ENCODE measurements around the gene PTPN22.

DNA sequence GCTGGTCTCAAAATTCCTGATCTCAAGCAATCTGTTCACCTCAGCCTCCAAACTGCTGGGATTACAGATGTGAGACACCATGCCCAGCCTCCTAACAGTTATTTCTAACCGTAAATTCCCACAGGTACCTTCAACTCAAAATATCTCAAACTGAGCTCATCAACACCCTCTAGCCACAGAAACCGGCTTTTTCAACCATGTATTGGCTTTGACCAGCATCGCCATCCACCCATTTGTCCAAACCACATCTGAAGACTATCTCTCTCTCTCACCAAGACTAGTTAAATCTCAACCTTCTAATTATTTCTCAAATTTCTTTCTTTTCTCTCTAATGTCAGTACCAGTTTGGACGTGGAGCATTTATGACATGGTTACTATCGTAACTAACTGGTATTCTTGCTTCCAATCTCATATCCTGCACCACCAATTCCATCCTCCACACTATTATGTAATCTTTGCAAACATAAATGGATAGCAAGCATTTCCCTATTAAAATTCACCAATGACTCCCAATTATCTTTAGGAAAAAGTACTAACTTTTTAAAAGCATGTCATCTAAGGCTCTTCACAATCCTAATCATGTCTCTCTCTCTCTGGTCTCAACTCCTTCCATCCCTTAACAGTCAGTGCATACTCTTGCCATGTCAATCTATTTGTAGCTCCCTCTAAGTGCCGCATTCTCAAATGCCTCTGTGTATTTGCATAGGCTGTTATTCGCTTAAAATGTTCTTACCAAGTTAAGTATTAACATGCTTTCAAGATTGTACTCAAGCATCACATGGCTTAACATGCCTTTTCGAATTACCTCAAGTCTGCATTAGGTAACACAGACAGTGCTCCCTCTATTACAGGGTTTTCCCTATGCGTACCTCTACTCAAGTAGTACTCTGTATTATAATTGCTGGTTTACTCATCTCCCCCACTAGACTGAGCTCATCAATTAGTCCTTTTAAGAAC is 77.4 kb downstream of the PTPN22 start:
- TF ChIP-seq, protein P1, sequence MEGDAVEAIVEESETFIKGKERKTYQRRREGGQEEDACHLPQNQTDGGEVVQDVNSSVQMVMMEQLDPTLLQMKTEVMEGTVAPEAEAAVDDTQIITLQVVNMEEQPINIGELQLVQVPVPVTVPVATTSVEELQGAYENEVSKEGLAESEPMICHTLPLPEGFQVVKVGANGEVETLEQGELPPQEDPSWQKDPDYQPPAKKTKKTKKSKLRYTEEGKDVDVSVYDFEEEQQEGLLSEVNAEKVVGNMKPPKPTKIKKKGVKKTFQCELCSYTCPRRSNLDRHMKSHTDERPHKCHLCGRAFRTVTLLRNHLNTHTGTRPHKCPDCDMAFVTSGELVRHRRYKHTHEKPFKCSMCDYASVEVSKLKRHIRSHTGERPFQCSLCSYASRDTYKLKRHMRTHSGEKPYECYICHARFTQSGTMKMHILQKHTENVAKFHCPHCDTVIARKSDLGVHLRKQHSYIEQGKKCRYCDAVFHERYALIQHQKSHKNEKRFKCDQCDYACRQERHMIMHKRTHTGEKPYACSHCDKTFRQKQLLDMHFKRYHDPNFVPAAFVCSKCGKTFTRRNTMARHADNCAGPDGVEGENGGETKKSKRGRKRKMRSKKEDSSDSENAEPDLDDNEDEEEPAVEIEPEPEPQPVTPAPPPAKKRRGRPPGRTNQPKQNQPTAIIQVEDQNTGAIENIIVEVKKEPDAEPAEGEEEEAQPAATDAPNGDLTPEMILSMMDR (optimal IDR thresholded peaks at IDR 0.05 in 1 of 3, IDR thresholded peaks at IDR 0.05 in 1 of 3, conservative IDR thresholded peaks at IDR 0.05 in 1 of 3; ENCODE audit: extremely low read depth in 1 of 3, insufficient read depth in 2 of 3, low read length in 3 of 3): no peak
- no peak for TF ChIP-seq EZH2 (IDR thresholded peaks at IDR 0.05; ENCODE audit: low read length)
